Activated naive CD8-positive, alpha-beta T cell treated with anti-CD3 and anti-CD28 coated beads, Interleukin-2, amount 50 U/mL, for 16 hours (primary cell): ENCODE results near the gene OPCML.

Experiments used
- DNase-seq: peaks from one replicate; pipeline ENCODE4 v3.0.0-alpha.2; 2020; ENCODE audit warnings: low read depth, low spot score

The OPCML gene

GRCh38 chr11:132898021-132898420, 634.3 kb downstream of the OPCML start:
- DNase-seq: no peak

GRCh38 chr11:132895340-132895739, 637.0 kb downstream of the OPCML start:
- DNase-seq: no peak

- no peak for DNase-seq
Measured at GRCh38 chr11:132894606-132895005, 637.7 kb downstream of the OPCML start.

GRCh38 chr11:132892876-132893275, 639.4 kb downstream of the OPCML start:
- no peak for DNase-seq

GRCh38 chr11:132888226-132888625, 644.1 kb downstream of the OPCML start:
- DNase-seq: no peak

- no peak for DNase-seq
Measured at GRCh38 chr11:132886335-132886734, 646.0 kb downstream of the OPCML start.

- no peak for DNase-seq
Measured at GRCh38 chr11:132883241-132883640, 649.1 kb downstream of the OPCML start.

GRCh38 chr11:132881622-132882021, 650.7 kb downstream of the OPCML start:
- DNase-seq: no peak

- DNase-seq: no peak
Measured at GRCh38 chr11:132878111-132878510, 654.2 kb downstream of the OPCML start.

GRCh38 chr11:132876705-132877104, 655.6 kb downstream of the OPCML start:
- no peak for DNase-seq

- DNase-seq: no peak
Measured at GRCh38 chr11:132876239-132876638, 656.1 kb downstream of the OPCML start.

GRCh38 chr11:132874638-132875037, 657.7 kb downstream of the OPCML start:
- no peak for DNase-seq

GRCh38 chr11:132873841-132874240, 658.5 kb downstream of the OPCML start:
- DNase-seq: no peak

GRCh38 chr11:132872211-132872610, 660.1 kb downstream of the OPCML start:
- DNase-seq: no peak

- no peak for DNase-seq
Measured at GRCh38 chr11:132866783-132867545, 665.3 kb downstream of the OPCML start.

GRCh38 chr11:132865623-132866022, 666.7 kb downstream of the OPCML start:
- no peak for DNase-seq

GRCh38 chr11:132864811-132865576, 667.3 kb downstream of the OPCML start:
- no peak for DNase-seq

GRCh38 chr11:132862933-132863332, 669.4 kb downstream of the OPCML start:
- no peak for DNase-seq

GRCh38 chr11:132862137-132862536, 670.2 kb downstream of the OPCML start:
- DNase-seq: no peak

GRCh38 chr11:132859306-132859705, 673.0 kb downstream of the OPCML start:
- no peak for DNase-seq

- no peak for DNase-seq
Measured at GRCh38 chr11:132858223-132858622, 674.1 kb downstream of the OPCML start.

- no peak for DNase-seq
Measured at GRCh38 chr11:132856032-132856431, 676.3 kb downstream of the OPCML start.

GRCh38 chr11:132855516-132855915, 676.8 kb downstream of the OPCML start:
- DNase-seq: no peak
